ENCODE data around the gene C7orf33. TPM values are rescaled to one million over a fixed set of nuclear protein-coding genes. Genes with fewer than 3 reads are reported as not detected.

C7orf33 gene
- polyA plus RNA-seq, 4 donors = not detected

DNA sequence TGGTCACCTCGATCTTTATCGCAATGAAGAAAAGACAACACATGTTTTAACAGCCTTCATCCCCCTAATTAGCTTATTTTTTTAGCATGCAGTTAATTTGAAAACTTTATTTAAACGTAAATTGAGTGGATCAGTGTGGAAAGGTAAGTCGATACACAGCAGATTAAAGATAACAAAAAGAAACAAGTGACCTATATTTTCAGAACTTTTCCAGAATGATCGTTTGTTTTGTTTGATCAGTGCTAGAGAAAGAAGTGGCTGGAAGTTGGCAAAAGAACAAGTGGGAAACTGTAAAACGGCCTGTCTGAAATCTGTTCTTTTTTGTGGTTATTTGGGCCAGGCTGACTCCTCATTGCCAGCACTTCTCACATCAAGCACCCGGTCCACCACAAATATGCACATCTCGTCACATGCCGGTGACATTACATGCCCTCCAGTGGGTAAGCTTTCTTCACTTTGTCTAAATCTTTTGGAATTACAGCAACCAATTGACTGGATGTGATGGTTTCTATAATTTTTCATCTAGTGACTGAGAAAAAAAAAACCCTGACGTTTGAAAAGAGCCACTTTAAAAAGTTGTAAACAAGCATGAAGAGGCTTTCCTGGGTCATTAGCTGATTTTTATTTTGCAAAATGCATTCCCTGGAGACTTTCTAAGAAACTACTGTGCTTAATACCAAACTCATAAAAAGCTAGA, 33.2 kb downstream of the C7orf33 start:
- no peak for FAIRE-seq
- H3K9me3 ChIP-seq (ENCODE audit: control insufficient read depth in 2 of 2, insufficient read depth in 1 of 2, low read depth in 1 of 2, low read length in 1 of 2) = peaks cover 0 to 4% of the 10 kb centered on the region in 2 donors

GRCh38 chr7:148624735-148625134, 34.2 kb downstream of the C7orf33 start:
- H3K27me3 ChIP-seq (ENCODE audit: control insufficient read depth in 3 of 3, insufficient read depth in 3 of 3, low read length in 3 of 3) = peaks cover 0 to 6% (median 4%) of the 10 kb centered on the region in 3 donors
- 62 to 73% (median 72%) methylated on average over 4 of the region's 4 CpGs for WGBS, 3 donors
- H3K4me1 ChIP-seq (ENCODE audit: control insufficient read depth in 3 of 3, insufficient read depth in 2 of 3, low read depth in 1 of 3, low read length in 2 of 3) = no peaks in the 10 kb centered on the region
- H3K9me3 ChIP-seq (ENCODE audit: control insufficient read depth in 2 of 2, insufficient read depth in 1 of 2, low read depth in 1 of 2, low read length in 1 of 2) = peaks cover 0 to 4% of the 10 kb centered on the region in 2 donors
- FAIRE-seq (no peak), DNase-seq (no peak)
- no peak overlapping the region for H3K27ac ChIP-seq (ENCODE audit: low read depth in 1 of 3, low read length in 2 of 3)
- no peak overlapping the region for H3K4me3 ChIP-seq (ENCODE audit: low read depth in 1 of 3, low read length in 3 of 3)
- H3K36me3 ChIP-seq (ENCODE audit: control insufficient read depth in 3 of 3, insufficient read depth in 2 of 3, low read depth in 1 of 3, low read length in 3 of 3) = no peaks in the 10 kb centered on the region

More for the DNA sequence above, 33.2 kb downstream of the C7orf33 start:
- Histone ChIP-seq H3K27me3 (ENCODE audit: control insufficient read depth in 3 of 3, insufficient read depth in 3 of 3, low read length in 3 of 3) (peaks cover 0 to 6% (median 5%) of the 10 kb centered on the region in 3 donors), H3K36me3 (ENCODE audit: control insufficient read depth in 3 of 3, insufficient read depth in 2 of 3, low read depth in 1 of 3, low read length in 3 of 3) (no peaks in the 10 kb centered on the region), H3K4me3 (ENCODE audit: low read depth in 1 of 3, low read length in 3 of 3) (no peak overlapping the region), H3K4me1 (ENCODE audit: control insufficient read depth in 3 of 3, insufficient read depth in 2 of 3, low read depth in 1 of 3, low read length in 2 of 3) (no peaks in the 10 kb centered on the region), H3K27ac (ENCODE audit: low read depth in 1 of 3, low read length in 2 of 3) (no peak overlapping the region)
- WGBS, 3 donors = 52 to 60% (median 55%) methylated on average over 10 of the region's 10 CpGs
- DNase-seq = no peak

- peaks cover 0 to 6% (median 4%) of the 10 kb centered on the region in 3 donors for H3K27me3 ChIP-seq (ENCODE audit: control insufficient read depth in 3 of 3, insufficient read depth in 3 of 3, low read length in 3 of 3)
- peaks cover 0 to 4% of the 10 kb centered on the region in 2 donors for H3K9me3 ChIP-seq (ENCODE audit: control insufficient read depth in 2 of 2, insufficient read depth in 1 of 2, low read depth in 1 of 2, low read length in 1 of 2)
- H3K4me1 ChIP-seq (ENCODE audit: control insufficient read depth in 3 of 3, insufficient read depth in 2 of 3, low read depth in 1 of 3, low read length in 2 of 3) = no peaks in the 10 kb centered on the region
- 72 to 81% (median 72%) methylated on average over 3 of the region's 3 CpGs for WGBS, 3 donors
- H3K4me3 ChIP-seq (ENCODE audit: low read depth in 1 of 3, low read length in 3 of 3) = no peak overlapping the region
- no peaks in the 10 kb centered on the region for H3K36me3 ChIP-seq (ENCODE audit: control insufficient read depth in 3 of 3, insufficient read depth in 2 of 3, low read depth in 1 of 3, low read length in 3 of 3)
- no peak for DNase-seq
- H3K27ac ChIP-seq (ENCODE audit: low read depth in 1 of 3, low read length in 2 of 3) = no peak overlapping the region
- no peak for FAIRE-seq
Observed at GRCh38 chr7:148625342-148625741, 34.8 kb downstream of the C7orf33 start.

DNA sequence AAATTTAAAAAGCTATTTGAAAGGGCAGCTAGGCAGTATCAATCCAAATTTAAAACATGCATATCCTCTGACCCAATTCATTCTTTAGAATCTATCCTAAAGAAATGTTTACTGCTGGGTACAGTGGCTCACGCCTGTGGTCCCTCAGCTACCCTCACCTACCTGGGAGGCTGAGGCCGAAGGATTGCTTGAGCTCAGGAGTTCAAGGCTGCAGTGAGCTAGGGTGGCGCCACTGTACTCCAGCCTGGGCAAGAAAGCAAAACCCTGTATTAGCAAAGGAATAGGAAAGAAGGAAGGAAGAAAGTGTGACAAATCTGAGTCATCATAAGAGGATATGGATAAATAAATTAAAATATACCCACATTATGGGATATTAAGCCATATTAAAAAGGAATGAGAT, 36.3 kb downstream of the C7orf33 start:
- no peaks in the 10 kb centered on the region for H3K36me3 ChIP-seq (ENCODE audit: control insufficient read depth in 3 of 3, insufficient read depth in 2 of 3, low read depth in 1 of 3, low read length in 3 of 3)
- H3K27me3 ChIP-seq (ENCODE audit: control insufficient read depth in 3 of 3, insufficient read depth in 3 of 3, low read length in 3 of 3) = peaks cover 0 to 6% (median 3%) of the 10 kb centered on the region in 3 donors
- DNase-seq = no peak
- H3K27ac ChIP-seq (ENCODE audit: low read depth in 1 of 3, low read length in 2 of 3) = no peak overlapping the region
- 63 to 83% (median 78%) methylated on average over 3 of the region's 3 CpGs for WGBS, 3 donors
- no peak for FAIRE-seq
- H3K4me3 ChIP-seq (ENCODE audit: low read depth in 1 of 3, low read length in 3 of 3) = no peak overlapping the region
- H3K4me1 ChIP-seq (ENCODE audit: control insufficient read depth in 3 of 3, insufficient read depth in 2 of 3, low read depth in 1 of 3, low read length in 2 of 3) = no peaks in the 10 kb centered on the region
- H3K9me3 ChIP-seq (ENCODE audit: control insufficient read depth in 2 of 2, insufficient read depth in 1 of 2, low read depth in 1 of 2, low read length in 1 of 2) = no peaks in the 10 kb centered on the region

GRCh38 chr7:148628011-148628410, 37.4 kb downstream of the C7orf33 start:
- H3K27ac ChIP-seq (ENCODE audit: low read depth in 1 of 3, low read length in 2 of 3) = no peak overlapping the region
- no peaks in the 10 kb centered on the region for H3K4me1 ChIP-seq (ENCODE audit: control insufficient read depth in 3 of 3, insufficient read depth in 2 of 3, low read depth in 1 of 3, low read length in 2 of 3)
- FAIRE-seq = no peak
- DNase-seq = no peak
- WGBS, 3 donors = 58 to 59% (median 58%) methylated on average over 7 of the region's 7 CpGs
- no peaks in the 10 kb centered on the region for H3K36me3 ChIP-seq (ENCODE audit: control insufficient read depth in 3 of 3, insufficient read depth in 2 of 3, low read depth in 1 of 3, low read length in 3 of 3)
- no peaks in the 10 kb centered on the region for H3K9me3 ChIP-seq (ENCODE audit: control insufficient read depth in 2 of 2, insufficient read depth in 1 of 2, low read depth in 1 of 2, low read length in 1 of 2)
- no peak overlapping the region for H3K4me3 ChIP-seq (ENCODE audit: low read depth in 1 of 3, low read length in 3 of 3)
- H3K27me3 ChIP-seq (ENCODE audit: control insufficient read depth in 3 of 3, insufficient read depth in 3 of 3, low read length in 3 of 3) = peaks cover 0 to 6% (median 3%) of the 10 kb centered on the region in 3 donors

- Histone ChIP-seq H3K4me3 (ENCODE audit: low read depth in 1 of 3, low read length in 3 of 3) (no peak overlapping the region), H3K36me3 (ENCODE audit: control insufficient read depth in 3 of 3, insufficient read depth in 2 of 3, low read depth in 1 of 3, low read length in 3 of 3) (no peaks in the 10 kb centered on the region)
- no peak for FAIRE-seq
Observed at GRCh38 chr7:148630078-148630477, 39.5 kb downstream of the C7orf33 start.

GRCh38 chr7:148633761-148634160, 43.2 kb downstream of the C7orf33 start:
- DNase-seq = no peak
- 76 to 85% (median 79%) methylated on average over 6 of the region's 6 CpGs for WGBS, 3 donors

More at GRCh38 chr7:148630078-148630477, 39.5 kb downstream of the C7orf33 start:
- Histone ChIP-seq H3K4me1 (ENCODE audit: control insufficient read depth in 3 of 3, insufficient read depth in 2 of 3, low read depth in 1 of 3, low read length in 2 of 3) (no peaks in the 10 kb centered on the region), H3K27me3 (ENCODE audit: control insufficient read depth in 3 of 3, insufficient read depth in 3 of 3, low read length in 3 of 3) (peaks cover 0 to 3% (median 0%) of the 10 kb centered on the region in 3 donors), H3K9me3 (ENCODE audit: control insufficient read depth in 2 of 2, insufficient read depth in 1 of 2, low read depth in 1 of 2, low read length in 1 of 2) (no peaks in the 10 kb centered on the region), H3K27ac (ENCODE audit: low read depth in 1 of 3, low read length in 2 of 3) (no peak overlapping the region)
- no peak for DNase-seq
- 79 to 84% (median 83%) methylated on average over 6 of the region's 6 CpGs for WGBS, 3 donors

GRCh38 chr7:148637094-148637493, 46.5 kb downstream of the C7orf33 start:
- H3K9me3 ChIP-seq (ENCODE audit: control insufficient read depth in 2 of 2, insufficient read depth in 1 of 2, low read depth in 1 of 2, low read length in 1 of 2) = no peaks in the 10 kb centered on the region
- no peaks in the 10 kb centered on the region for H3K4me1 ChIP-seq (ENCODE audit: control insufficient read depth in 3 of 3, insufficient read depth in 2 of 3, low read depth in 1 of 3, low read length in 2 of 3)
- no peaks in the 10 kb centered on the region for H3K36me3 ChIP-seq (ENCODE audit: control insufficient read depth in 3 of 3, insufficient read depth in 2 of 3, low read depth in 1 of 3, low read length in 3 of 3)
- FAIRE-seq (no peak), DNase-seq (no peak)
- H3K27me3 ChIP-seq (ENCODE audit: control insufficient read depth in 3 of 3, insufficient read depth in 3 of 3, low read length in 3 of 3) = peaks cover 0 to 2% (median 0%) of the 10 kb centered on the region in 3 donors
- H3K4me3 ChIP-seq (ENCODE audit: low read depth in 1 of 3, low read length in 3 of 3) = no peak overlapping the region
- H3K27ac ChIP-seq (ENCODE audit: low read depth in 1 of 3, low read length in 2 of 3) = no peak overlapping the region
- WGBS, 3 donors = 95 to 98% (median 97%) methylated on average over 19 of the region's 19 CpGs

More at GRCh38 chr7:148633761-148634160, 43.2 kb downstream of the C7orf33 start:
- Histone ChIP-seq H3K9me3 (ENCODE audit: control insufficient read depth in 2 of 2, insufficient read depth in 1 of 2, low read depth in 1 of 2, low read length in 1 of 2) (no peaks in the 10 kb centered on the region), H3K27ac (ENCODE audit: low read depth in 1 of 3, low read length in 2 of 3) (no peak overlapping the region), H3K27me3 (ENCODE audit: control insufficient read depth in 3 of 3, insufficient read depth in 3 of 3, low read length in 3 of 3) (peaks cover 0 to 2% (median 0%) of the 10 kb centered on the region in 3 donors), H3K36me3 (ENCODE audit: control insufficient read depth in 3 of 3, insufficient read depth in 2 of 3, low read depth in 1 of 3, low read length in 3 of 3) (no peaks in the 10 kb centered on the region), H3K4me1 (ENCODE audit: control insufficient read depth in 3 of 3, insufficient read depth in 2 of 3, low read depth in 1 of 3, low read length in 2 of 3) (no peaks in the 10 kb centered on the region), H3K4me3 (ENCODE audit: low read depth in 1 of 3, low read length in 3 of 3) (no peak overlapping the region)
- FAIRE-seq = no peak

All from small intestine (tissue), 7 donors.